GM23338 (cell line): ENCODE results near the gene RNGTT. TPM values are rescaled to one million over a fixed set of nuclear protein-coding genes. Genes with fewer than 3 reads are reported as not detected.

Experiments used
- ATAC-seq: fragments of 200-7000 bp; cut with Tn5 transposase; 3 replicates; pipeline ENCODE4 v1.9.1; 2020
- DNase-seq: peaks from one replicate; pipeline ENCODE4 v3.0.0-alpha.2; 2015; ENCODE audit warnings: low spot score
- H2AFZ ChIP-seq: fragments of 200-600 bp; sonication (generic); 2 replicates; pipeline ENCODE4 v1.8.0; 2016; ENCODE audit warnings: antibody characterized with exemption, mild to moderate bottlenecking, moderate library complexity
- H3F3A ChIP-seq: fragments of 200-600 bp; sonication (generic); replicated peaks from 2 replicates; pipeline ENCODE4 v1.8.0; 2017; ENCODE audit warnings: antibody characterized with exemption, mixed run types, low read depth
- H3K27ac ChIP-seq: fragments of 200-600 bp; sonication (generic); 2 replicates; pipeline ENCODE4 v1.6.1; 2016; ENCODE audit warnings: low read depth
- H3K27me3 ChIP-seq: fragments of 200-600 bp; sonication (generic); 2 replicates; pipeline ENCODE4 v1.8.0; 2016; ENCODE audit warnings: mild to moderate bottlenecking, mixed run types, moderate library complexity; ENCODE audit not compliant: insufficient read depth
- H3K36me3 ChIP-seq: fragments of 200-600 bp; sonication (generic); 2 replicates; pipeline ENCODE4 v1.8.0; 2016; ENCODE audit warnings: mild to moderate bottlenecking; ENCODE audit not compliant: insufficient read depth
- H3K4me1 ChIP-seq: fragments of 200-600 bp; sonication (generic); 2 replicates; pipeline ENCODE4 v1.8.0; 2016; ENCODE audit warnings: mild to moderate bottlenecking, moderate library complexity; ENCODE audit not compliant: insufficient read depth
- H3K4me2 ChIP-seq: fragments of 200-600 bp; sonication (generic); 2 replicates; pipeline ENCODE4 v1.7.1; 2017; ENCODE audit warnings: mixed run types
- H3K4me3 ChIP-seq: fragments of 200-600 bp; sonication (generic); 2 replicates; pipeline ENCODE4 v1.6.1; 2016; ENCODE audit warnings: mixed run types
- H3K79me2 ChIP-seq: fragments of 200-600 bp; sonication (generic); replicated peaks from 2 replicates; pipeline ENCODE4 v1.8.0; 2017; ENCODE audit warnings: mild to moderate bottlenecking; ENCODE audit not compliant: insufficient read depth
- H3K9me2 ChIP-seq: fragments of 200-600 bp; sonication (generic); 2 replicates; pipeline ENCODE4 v1.8.0; 2017; ENCODE audit not compliant: insufficient read depth
- H4K20me1 ChIP-seq: fragments of 200-600 bp; sonication (generic); replicated peaks from 2 replicates; pipeline ENCODE4 v1.8.0; 2017; ENCODE audit warnings: mild to moderate bottlenecking; ENCODE audit not compliant: insufficient read depth
- H3K27ac Mint-ChIP-seq: 2 replicates; pipeline ENCODE4 v1.8.0; 2020; ENCODE audit warnings: inconsistent platforms, mild to moderate bottlenecking, moderate library complexity, mixed read lengths
- H3K27me3 Mint-ChIP-seq: 3 replicates; pipeline ENCODE4 v1.8.0; 2022; ENCODE audit warnings: low read depth, mild to moderate bottlenecking, moderate library complexity, mixed read lengths, inconsistent platforms; ENCODE audit not compliant: insufficient read depth, poor library complexity
- H3K36me3 Mint-ChIP-seq: 3 replicates; pipeline ENCODE4 v1.8.0; 2021; ENCODE audit warnings: low read depth, mild to moderate bottlenecking, inconsistent platforms, moderate library complexity, mixed read lengths
- H3K4me1 Mint-ChIP-seq: 3 replicates; pipeline ENCODE4 v1.8.0; 2020; ENCODE audit warnings: mild to moderate bottlenecking, inconsistent platforms, mixed read lengths
- H3K4me3 Mint-ChIP-seq: 3 replicates; pipeline ENCODE4 v1.8.0; 2021; ENCODE audit warnings: moderate library complexity, mild to moderate bottlenecking, inconsistent platforms, mixed read lengths
- H3K9me3 Mint-ChIP-seq: 3 replicates; pipeline ENCODE4 v1.8.0; 2020; ENCODE audit warnings: moderate library complexity, mild to moderate bottlenecking, inconsistent platforms, mixed read lengths
- CTCF ChIP-seq, 2 experiments: fragments of 200-600 bp in 1 of 2; sonication (generic) in 1 of 2; conservative IDR thresholded peaks; 2 replicates each; pipeline versions ENCODE4 v1.5.1 to v1.6.1; 2016 to 2017; ENCODE audit warnings: antibody characterized with exemption in 2 of 2, low read depth in 2 of 2, mild to moderate bottlenecking in 2 of 2, moderate library complexity in 1 of 2
- NANOG ChIP-seq: IDR thresholded peaks from 2 replicates; pipeline ENCODE4 v1.6.1; 2016; ENCODE audit warnings: antibody characterized with exemption, borderline replicate concordance
- POLR2AphosphoS5 ChIP-seq: IDR thresholded peaks from 2 replicates; pipeline ENCODE4 v1.6.1; 2016; ENCODE audit warnings: antibody characterized with exemption, low read depth
- REST ChIP-seq: IDR thresholded peaks from one replicate; pipeline ENCODE4 v1.6.1; 2018; ENCODE audit warnings: antibody characterized with exemption; ENCODE audit not compliant: unreplicated experiment
- ZNF114 ChIP-seq: fragments of 250-450 bp; sonication (Bioruptor Pico); IDR thresholded peaks from 2 replicates; pipeline ENCODE4 v1.5.0; 2020; ENCODE audit warnings: mild to moderate bottlenecking, moderate library complexity
- ZNF331 ChIP-seq: fragments of 250-450 bp; sonication (Bioruptor Pico); IDR thresholded peaks from 2 replicates; pipeline ENCODE4 v1.5.0; 2020; ENCODE audit warnings: low read depth, mild to moderate bottlenecking, moderate library complexity
- ZNF462 ChIP-seq: fragments of 250-450 bp; sonication (Bioruptor Pico); IDR thresholded peaks from 2 replicates; pipeline ENCODE4 v1.5.0; 2020; ENCODE audit warnings: mild to moderate bottlenecking, moderate library complexity
- polyA plus RNA-seq: library from polyadenylated mRNA; unstranded; fragments of >200 nt; fragmentation: Nextera tagmentation; extraction: Ambion mirVana; gene quantifications from 2 replicates; pipeline ENCODE4 v1.2.1, GENCODE V29; 2016
- total RNA-seq: library from RNA; depleted of rRNA; stranded (reverse); fragments of >200 nt; shearing (Covaris generic); gene quantifications from 2 replicates; pipeline ENCODE4 v1.2.3, GENCODE V29; 2014

Gene RNGTT
- total and polyA plus RNA-seq, 2 experiments from 2014 or later: 11.2 to 29.2 TPM

GRCh38 chr6:88920774-88921733 is 42.4 kb downstream of the RNGTT start:
- Histone ChIP-seq H3K27ac (no peak overlapping the region), H3K79me2 (no peaks in the 10 kb centered on the region), H3K36me3 (0 out of 2 replicates have a peak, but pooled peaks cover 3% of the 10 kb centered on the region), H3F3A (no peaks in the 10 kb centered on the region), H3K4me2 (no peak overlapping the region), H3K4me3 (no peak overlapping the region), H4K20me1 (no peaks in the 10 kb centered on the region), H3K4me1 (no peaks in the 10 kb centered on the region), H2AFZ (no peak overlapping the region), H3K27me3 (no peaks in the 10 kb centered on the region), H3K9me2 (no peaks in the 10 kb centered on the region)
- ATAC-seq (no peak), DNase-seq (no peak)
- no peaks in the 10 kb centered on the region; the same call in 2 of the 3 replicates for H3K9me3 Mint-ChIP-seq
- peaks cover 24% of the 10 kb centered on the region for H3K36me3 Mint-ChIP-seq
- no peak overlapping the region for H3K4me3 Mint-ChIP-seq
- no peaks in the 10 kb centered on the region for H3K4me1 Mint-ChIP-seq
- peaks cover 2% of the 10 kb centered on the region for H3K27me3 Mint-ChIP-seq
- TF ChIP-seq POLR2AphosphoS5 (no peak), REST (no peak), ZNF331 (no peak), ZNF114 (CRISPR knock-in tag) (no peak), NANOG (no peak), CTCF (conservative IDR thresholded peaks at IDR 0.05; ENCODE audit: low read depth in 2 of 2) (no peak), ZNF462 (no peak)
- no peak overlapping the region for H3K27ac Mint-ChIP-seq
